Gastrocnemius medialis (tissue), 4 donors: ENCODE measurements around the gene MMP11.

Experiments
- CTCF ChIP-seq, 5 experiments: fragments of 450-650 bp in 3 of 5; fragments of 200-600 bp in 2 of 5; sonication (generic) in 2 of 5; IDR thresholded peaks in 4 of 5; conservative IDR thresholded peaks in 1 of 5; 1 replicate in 4 of 5; 2 replicates in 1 of 5; pipeline ENCODE4 v1.5.1; 2016 to 2019; ENCODE audit warnings: antibody characterized with exemption in 5 of 5, mild to moderate bottlenecking in 3 of 5, moderate library complexity in 3 of 5
- POLR2A ChIP-seq, 2 donors: fragments of 450-650 bp; IDR thresholded peaks; one replicate each; pipeline ENCODE4 v1.6.1; 2017; ENCODE audit warnings: antibody characterized with exemption in 2 of 2, mild to moderate bottlenecking in 2 of 2, moderate library complexity in 2 of 2

DNA sequence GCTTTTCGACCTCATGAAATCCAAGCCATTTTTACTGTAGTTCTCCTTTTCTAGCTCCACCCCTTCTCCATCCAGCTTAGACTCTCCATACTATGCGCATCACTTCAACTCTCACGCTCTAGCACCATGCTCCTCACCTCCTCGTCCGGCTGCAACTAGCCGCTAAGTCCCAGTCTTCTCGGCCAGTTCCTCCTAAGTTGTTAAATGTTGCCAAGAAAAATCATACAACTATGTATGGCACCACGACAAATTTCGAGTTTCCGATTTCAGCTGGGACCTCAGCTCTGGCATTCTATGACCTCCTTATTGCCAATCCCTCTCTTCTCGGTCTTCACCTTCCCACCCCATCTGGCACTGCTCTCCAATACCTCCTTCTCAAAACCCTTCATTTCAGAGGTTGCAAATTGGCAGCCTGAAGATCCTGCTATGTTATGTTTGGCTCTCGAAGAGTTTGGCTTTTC is 22.8 kb upstream of the MMP11 start:
- TF ChIP-seq POLR2A (IDR thresholded peaks at IDR 0.05): no peak
- no peak for TF ChIP-seq CTCF (IDR thresholded peaks at IDR 0.05 in 4 of 5, conservative IDR thresholded peaks at IDR 0.05 in 1 of 5)
